ENCODE results near the gene TSPAN5.
A peak's percentile ranks its signal among the peaks of the same experiment; 100 is the strongest.

TSPAN5 gene

GRCh38 chr4:98662055-98662453 lies 3.6 kb upstream of the TSPAN5 start:
- H3K27ac ChIP-seq (ENCODE audit: low read depth in 2 of 2, low read length in 2 of 2) = no peak overlapping the region
- no peaks in the 10 kb centered on the region for H3K9me3 ChIP-seq (ENCODE audit: control insufficient read depth in 2 of 2, low read length in 2 of 2)
- no peak overlapping the region for H3K9ac ChIP-seq (ENCODE audit: low read depth in 1 of 2, low read length in 2 of 2)
- H3K27me3 ChIP-seq (ENCODE audit: control insufficient read depth in 2 of 2, insufficient read depth in 2 of 2, low read length in 2 of 2) = peaks cover 0 to 4% of the 10 kb centered on the region in 2 donors
- H3K4me1 ChIP-seq (ENCODE audit: control insufficient read depth in 2 of 2, insufficient read depth in 2 of 2, low read length in 2 of 2) = peaks cover 11 to 19% of the 10 kb centered on the region in 2 donors
- no peaks in the 10 kb centered on the region for H3K36me3 ChIP-seq (ENCODE audit: control insufficient read depth in 2 of 2, insufficient read depth in 2 of 2, low read length in 2 of 2)
- H3K4me3 ChIP-seq (ENCODE audit: low read length in 2 of 2) = no peak overlapping the region

GRCh38 chr4:98661371-98662054 lies 3.1 kb upstream of the TSPAN5 start:
- Histone ChIP-seq H3K4me3 (ENCODE audit: low read length in 2 of 2) (no peak overlapping the region), H3K9me3 (ENCODE audit: control insufficient read depth in 2 of 2, low read length in 2 of 2) (no peaks in the 10 kb centered on the region), H3K36me3 (ENCODE audit: control insufficient read depth in 2 of 2, insufficient read depth in 2 of 2, low read length in 2 of 2) (no peaks in the 10 kb centered on the region), H3K4me1 (ENCODE audit: control insufficient read depth in 2 of 2, insufficient read depth in 2 of 2, low read length in 2 of 2) (peaks cover 17 to 22% of the 10 kb centered on the region in 2 donors), H3K27me3 (ENCODE audit: control insufficient read depth in 2 of 2, insufficient read depth in 2 of 2, low read length in 2 of 2) (peaks cover 0 to 4% of the 10 kb centered on the region in 2 donors), H3K27ac (ENCODE audit: low read depth in 2 of 2, low read length in 2 of 2) (no peak overlapping the region), H3K9ac (ENCODE audit: low read depth in 1 of 2, low read length in 2 of 2) (no peak overlapping the region)

- peak overlapping the region in 1 of 2 donors; percentile 76 for H3K4me3 ChIP-seq (ENCODE audit: low read length in 2 of 2)
Measured at GRCh38 chr4:98659741-98660462, 1.5 kb upstream of the TSPAN5 start.

GRCh38 chr4:98659106-98659592 lies 738 bp upstream of the TSPAN5 start:
- Histone ChIP-seq H3K9me3 (ENCODE audit: control insufficient read depth in 2 of 2, low read length in 2 of 2) (no peaks in the 10 kb centered on the region), H3K27ac (ENCODE audit: low read depth in 2 of 2, low read length in 2 of 2) (peak overlapping the region; percentile 38 to 60), H3K9ac (ENCODE audit: low read depth in 1 of 2, low read length in 2 of 2) (peak overlapping the region; percentile 43 to 75), H3K4me3 (ENCODE audit: low read length in 2 of 2) (peak overlapping the region; percentile 76 to 81), H3K4me1 (ENCODE audit: control insufficient read depth in 2 of 2, insufficient read depth in 2 of 2, low read length in 2 of 2) (peaks cover 17 to 22% of the 10 kb centered on the region in 2 donors), H3K36me3 (ENCODE audit: control insufficient read depth in 2 of 2, insufficient read depth in 2 of 2, low read length in 2 of 2) (no peaks in the 10 kb centered on the region), H3K27me3 (ENCODE audit: control insufficient read depth in 2 of 2, insufficient read depth in 2 of 2, low read length in 2 of 2) (peaks cover 0 to 4% of the 10 kb centered on the region in 2 donors)

More at GRCh38 chr4:98659741-98660462, 1.5 kb upstream of the TSPAN5 start:
- H3K36me3 ChIP-seq (ENCODE audit: control insufficient read depth in 2 of 2, insufficient read depth in 2 of 2, low read length in 2 of 2) = no peaks in the 10 kb centered on the region
- H3K9ac ChIP-seq (ENCODE audit: low read depth in 1 of 2, low read length in 2 of 2) = no peak overlapping the region
- peaks cover 17 to 22% of the 10 kb centered on the region in 2 donors for H3K4me1 ChIP-seq (ENCODE audit: control insufficient read depth in 2 of 2, insufficient read depth in 2 of 2, low read length in 2 of 2)
- no peaks in the 10 kb centered on the region for H3K9me3 ChIP-seq (ENCODE audit: control insufficient read depth in 2 of 2, low read length in 2 of 2)
- H3K27ac ChIP-seq (ENCODE audit: low read depth in 2 of 2, low read length in 2 of 2) = peak overlapping the region in 1 of 2 donors; percentile 60
- peaks cover 0 to 4% of the 10 kb centered on the region in 2 donors for H3K27me3 ChIP-seq (ENCODE audit: control insufficient read depth in 2 of 2, insufficient read depth in 2 of 2, low read length in 2 of 2)

GRCh38 chr4:98657531-98658286 lies 702 bp downstream of the TSPAN5 start:
- peak overlapping the region; percentile 64 to 86 for H3K4me3 ChIP-seq (ENCODE audit: low read length in 2 of 2)
- peaks cover 14 to 22% of the 10 kb centered on the region in 2 donors for H3K4me1 ChIP-seq (ENCODE audit: control insufficient read depth in 2 of 2, insufficient read depth in 2 of 2, low read length in 2 of 2)
- peak overlapping the region in 1 of 2 donors; percentile 2 for H3K27ac ChIP-seq (ENCODE audit: low read depth in 2 of 2, low read length in 2 of 2)
- no peaks in the 10 kb centered on the region for H3K9me3 ChIP-seq (ENCODE audit: control insufficient read depth in 2 of 2, low read length in 2 of 2)
- H3K27me3 ChIP-seq (ENCODE audit: control insufficient read depth in 2 of 2, insufficient read depth in 2 of 2, low read length in 2 of 2) = peaks cover 0 to 4% of the 10 kb centered on the region in 2 donors
- peak overlapping the region; percentile 64 to 65 for H3K9ac ChIP-seq (ENCODE audit: low read depth in 1 of 2, low read length in 2 of 2)
- no peaks in the 10 kb centered on the region for H3K36me3 ChIP-seq (ENCODE audit: control insufficient read depth in 2 of 2, insufficient read depth in 2 of 2, low read length in 2 of 2)

GRCh38 chr4:98656886-98657285 lies 1.5 kb downstream of the TSPAN5 start:
- no peaks in the 10 kb centered on the region for H3K9me3 ChIP-seq (ENCODE audit: control insufficient read depth in 2 of 2, low read length in 2 of 2)
- H3K27ac ChIP-seq (ENCODE audit: low read depth in 2 of 2, low read length in 2 of 2) = no peak overlapping the region
- H3K36me3 ChIP-seq (ENCODE audit: control insufficient read depth in 2 of 2, insufficient read depth in 2 of 2, low read length in 2 of 2) = no peaks in the 10 kb centered on the region
- H3K9ac ChIP-seq (ENCODE audit: low read depth in 1 of 2, low read length in 2 of 2) = no peak overlapping the region
- H3K4me3 ChIP-seq (ENCODE audit: low read length in 2 of 2) = peak overlapping the region; percentile 64 to 86
- H3K27me3 ChIP-seq (ENCODE audit: control insufficient read depth in 2 of 2, insufficient read depth in 2 of 2, low read length in 2 of 2) = peaks cover 0 to 4% of the 10 kb centered on the region in 2 donors
- H3K4me1 ChIP-seq (ENCODE audit: control insufficient read depth in 2 of 2, insufficient read depth in 2 of 2, low read length in 2 of 2) = peaks cover 11 to 22% of the 10 kb centered on the region in 2 donors

GRCh38 chr4:98656443-98656842 lies 2.0 kb downstream of the TSPAN5 start:
- H3K9me3 ChIP-seq (ENCODE audit: control insufficient read depth in 2 of 2, low read length in 2 of 2) = no peaks in the 10 kb centered on the region
- peaks cover 11 to 22% of the 10 kb centered on the region in 2 donors for H3K4me1 ChIP-seq (ENCODE audit: control insufficient read depth in 2 of 2, insufficient read depth in 2 of 2, low read length in 2 of 2)
- H3K4me3 ChIP-seq (ENCODE audit: low read length in 2 of 2) = peak overlapping the region in 1 of 2 donors; percentile 86
- H3K27ac ChIP-seq (ENCODE audit: low read depth in 2 of 2, low read length in 2 of 2) = no peak overlapping the region
- H3K9ac ChIP-seq (ENCODE audit: low read depth in 1 of 2, low read length in 2 of 2) = no peak overlapping the region
- H3K27me3 ChIP-seq (ENCODE audit: control insufficient read depth in 2 of 2, insufficient read depth in 2 of 2, low read length in 2 of 2) = peaks cover 0 to 4% of the 10 kb centered on the region in 2 donors
- H3K36me3 ChIP-seq (ENCODE audit: control insufficient read depth in 2 of 2, insufficient read depth in 2 of 2, low read length in 2 of 2) = no peaks in the 10 kb centered on the region

GRCh38 chr4:98653890-98654867 lies 4.2 kb downstream of the TSPAN5 start:
- H3K27ac ChIP-seq (ENCODE audit: low read depth in 2 of 2, low read length in 2 of 2) = no peak overlapping the region
- peaks cover 0 to 4% of the 10 kb centered on the region in 2 donors for H3K27me3 ChIP-seq (ENCODE audit: control insufficient read depth in 2 of 2, insufficient read depth in 2 of 2, low read length in 2 of 2)
- no peaks in the 10 kb centered on the region for H3K9me3 ChIP-seq (ENCODE audit: control insufficient read depth in 2 of 2, low read length in 2 of 2)
- H3K4me3 ChIP-seq (ENCODE audit: low read length in 2 of 2) = no peak overlapping the region
- H3K4me1 ChIP-seq (ENCODE audit: control insufficient read depth in 2 of 2, insufficient read depth in 2 of 2, low read length in 2 of 2) = peaks cover 11 to 16% of the 10 kb centered on the region in 2 donors
- H3K36me3 ChIP-seq (ENCODE audit: control insufficient read depth in 2 of 2, insufficient read depth in 2 of 2, low read length in 2 of 2) = no peaks in the 10 kb centered on the region
- H3K9ac ChIP-seq (ENCODE audit: low read depth in 1 of 2, low read length in 2 of 2) = no peak overlapping the region

- no peaks in the 10 kb centered on the region for H3K36me3 ChIP-seq (ENCODE audit: control insufficient read depth in 2 of 2, insufficient read depth in 2 of 2, low read length in 2 of 2)
- no peak overlapping the region for H3K9ac ChIP-seq (ENCODE audit: low read depth in 1 of 2, low read length in 2 of 2)
- H3K9me3 ChIP-seq (ENCODE audit: control insufficient read depth in 2 of 2, low read length in 2 of 2) = no peaks in the 10 kb centered on the region
- H3K4me3 ChIP-seq (ENCODE audit: low read length in 2 of 2) = no peak overlapping the region
- peaks cover 11% of the 10 kb centered on the region in 2 donors for H3K4me1 ChIP-seq (ENCODE audit: control insufficient read depth in 2 of 2, insufficient read depth in 2 of 2, low read length in 2 of 2)
- peaks cover 0 to 4% of the 10 kb centered on the region in 2 donors for H3K27me3 ChIP-seq (ENCODE audit: control insufficient read depth in 2 of 2, insufficient read depth in 2 of 2, low read length in 2 of 2)
- H3K27ac ChIP-seq (ENCODE audit: low read depth in 2 of 2, low read length in 2 of 2) = no peak overlapping the region
Measured at GRCh38 chr4:98652996-98653395, 5.4 kb downstream of the TSPAN5 start.
